Fibroblast of skin of right biceps (primary cell): ENCODE measurements around the gene GASK1A.
A peak's percentile ranks its signal among the peaks of the same experiment; 100 is the strongest.
"Not testable (repeated sequence)": the region's sequence is repeated elsewhere in the genome, so short reads cannot be mapped to it uniquely, and the experiment has no call there.

Experiments
- DNase-seq: peaks from one replicate; pipeline ENCODE4 v3.0.0-alpha.2; 2013

The GASK1A gene

DNA sequence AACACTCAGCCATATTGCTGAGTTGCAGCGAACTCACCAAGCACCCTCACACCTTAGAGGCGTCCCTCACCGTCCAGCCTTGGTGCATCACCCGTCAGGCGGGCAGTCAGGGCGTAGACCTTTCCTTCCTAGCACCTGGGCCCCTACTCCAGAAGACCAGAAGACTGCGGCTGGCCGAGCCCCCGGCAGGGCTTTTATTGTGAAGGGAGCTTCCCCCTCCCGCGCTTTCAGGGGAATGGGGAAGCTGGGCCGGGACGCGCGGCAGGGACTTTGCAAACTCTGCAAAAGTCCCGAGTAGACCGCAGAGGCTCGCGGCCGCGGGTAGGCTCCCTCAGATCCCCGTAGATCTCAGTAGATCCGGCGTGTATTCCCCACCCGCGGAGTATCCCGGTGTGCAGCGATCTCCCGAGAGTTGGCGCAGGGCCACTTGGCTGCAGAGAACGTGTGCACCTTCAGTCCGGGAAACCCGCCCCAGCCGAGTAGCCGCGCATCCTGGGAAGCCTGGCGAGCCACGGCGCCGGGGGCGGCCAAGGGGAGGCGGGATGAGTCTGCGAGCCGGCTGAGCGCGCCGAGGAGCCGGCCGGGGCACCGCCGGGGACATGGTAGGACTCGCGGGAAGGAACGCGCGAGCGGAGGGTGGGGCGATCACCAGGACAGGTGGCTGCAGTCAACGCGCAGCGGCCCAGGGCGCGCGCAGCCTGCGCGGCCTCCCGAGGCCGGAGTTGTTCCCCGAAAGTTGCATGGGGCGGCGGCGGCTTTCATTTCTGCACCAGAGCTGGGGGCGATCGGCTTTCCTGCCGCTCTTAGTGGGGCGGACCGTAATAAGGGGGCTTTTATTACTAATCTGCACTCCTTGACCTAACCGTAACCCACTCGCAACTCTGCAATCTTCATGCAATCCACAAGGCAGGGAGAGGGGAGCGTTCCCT is at the start of gene GASK1A:
GASK1A (plus strand) TSS at position 268 of the 929 bp plus-strand sequence; CDS start at position 600, 332 bp downstream.
- DNase-seq = peak; percentile 16

DNA sequence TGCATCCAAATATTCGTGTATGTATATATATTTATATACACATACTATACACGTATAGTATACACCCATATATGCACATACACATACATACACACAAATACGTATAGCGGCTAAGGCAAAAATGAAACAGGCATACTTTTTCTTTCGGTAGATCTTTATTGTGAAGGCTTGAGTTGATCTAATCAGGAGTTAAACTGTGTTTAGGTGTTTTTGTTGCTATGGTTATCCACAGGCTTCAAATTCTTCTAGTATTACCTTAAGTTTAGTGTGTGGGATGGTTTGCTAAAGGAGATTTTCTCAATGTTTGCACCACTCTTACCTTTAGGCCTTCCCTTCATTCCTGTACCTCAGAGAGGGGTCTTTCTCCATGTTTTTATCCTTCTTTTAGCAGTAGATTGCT is 45.0 kb upstream of the GASK1A start:
- no peak for DNase-seq

DNA sequence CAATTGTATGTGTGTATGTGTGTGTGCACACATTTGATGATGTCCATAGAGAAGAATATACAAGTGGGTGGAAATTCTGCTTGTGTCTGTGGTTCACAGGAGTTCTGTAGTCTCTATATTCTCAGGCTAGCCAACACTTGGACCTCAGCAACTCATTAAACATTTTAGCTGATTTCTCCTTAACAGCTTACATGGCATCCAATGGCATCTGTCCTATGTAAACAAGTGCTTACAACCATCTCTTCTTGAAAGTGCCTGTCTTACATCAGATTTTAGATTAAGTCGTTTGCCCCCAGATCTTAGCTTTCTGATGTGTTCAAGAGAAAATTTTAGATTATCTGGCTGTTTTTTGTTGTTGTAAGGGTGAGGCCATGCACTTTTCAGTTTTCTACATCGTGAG is 44.2 kb upstream of the GASK1A start:
- no peak for DNase-seq

- DNase-seq = no peak
Measured at GRCh38 chr3:42935472-42935871, 43.6 kb upstream of the GASK1A start.

DNA sequence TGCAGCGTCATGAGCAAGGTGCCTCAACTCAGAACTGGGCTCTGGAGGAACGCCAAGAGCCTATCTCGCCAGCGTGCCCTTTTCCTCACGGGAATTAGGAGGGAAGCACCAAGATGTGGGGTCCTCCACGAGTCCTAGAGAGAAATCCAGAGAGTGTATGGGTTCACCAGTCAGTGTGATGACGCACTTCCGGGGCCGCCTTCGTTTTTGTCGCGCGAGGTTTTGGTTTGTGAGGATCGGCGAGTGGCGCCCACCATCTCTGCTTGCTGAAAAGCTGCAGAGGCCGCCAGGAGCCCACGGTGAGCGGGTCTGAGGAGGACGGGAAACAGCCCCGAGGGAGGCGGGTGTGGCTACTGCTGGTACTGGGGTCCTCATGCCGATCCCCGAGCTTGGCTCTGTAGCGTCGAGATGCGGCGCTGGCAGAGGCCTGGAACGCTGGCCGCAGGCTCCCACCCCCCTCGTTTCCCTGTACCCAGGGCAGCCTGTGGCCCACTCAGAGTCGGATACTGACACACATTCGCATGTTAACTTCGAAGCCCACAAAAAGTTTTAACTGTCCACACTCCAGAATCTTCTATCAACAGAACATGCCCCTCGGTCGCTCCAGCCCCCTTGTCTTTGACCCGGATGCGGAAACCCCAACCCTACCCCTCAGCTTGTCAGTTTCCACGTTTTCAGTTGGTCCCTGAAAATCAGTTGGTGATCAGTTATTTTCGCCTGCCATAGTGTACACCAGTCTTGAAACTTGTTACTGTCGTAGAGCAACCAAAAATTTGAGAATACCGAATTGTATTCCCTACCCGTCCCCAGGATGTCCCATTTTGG is 42.7 kb upstream of the GASK1A start:
- DNase-seq = peak; percentile 69

DNA sequence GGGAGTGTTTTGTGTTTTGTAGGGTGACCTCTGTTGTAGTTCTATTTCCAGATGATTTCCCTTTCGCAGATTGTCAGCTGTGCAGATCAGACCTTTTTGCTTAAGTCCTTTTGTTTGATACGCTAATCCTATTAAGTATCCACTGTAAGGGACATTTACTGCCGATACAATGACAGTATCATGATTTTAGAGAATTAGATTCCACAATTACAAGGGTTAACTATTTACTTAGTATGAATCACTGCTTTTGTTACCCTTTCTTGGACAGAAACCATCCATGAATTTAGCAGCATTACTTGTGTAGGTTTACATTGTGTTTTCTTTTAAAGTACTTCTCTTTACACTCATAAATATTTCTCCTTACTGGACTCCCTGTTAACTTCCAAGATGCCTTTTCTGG is 41.8 kb upstream of the GASK1A start:
- no peak for DNase-seq

- no peak for DNase-seq
Measured at GRCh38 chr3:42942693-42943092, 36.4 kb upstream of the GASK1A start.

DNA sequence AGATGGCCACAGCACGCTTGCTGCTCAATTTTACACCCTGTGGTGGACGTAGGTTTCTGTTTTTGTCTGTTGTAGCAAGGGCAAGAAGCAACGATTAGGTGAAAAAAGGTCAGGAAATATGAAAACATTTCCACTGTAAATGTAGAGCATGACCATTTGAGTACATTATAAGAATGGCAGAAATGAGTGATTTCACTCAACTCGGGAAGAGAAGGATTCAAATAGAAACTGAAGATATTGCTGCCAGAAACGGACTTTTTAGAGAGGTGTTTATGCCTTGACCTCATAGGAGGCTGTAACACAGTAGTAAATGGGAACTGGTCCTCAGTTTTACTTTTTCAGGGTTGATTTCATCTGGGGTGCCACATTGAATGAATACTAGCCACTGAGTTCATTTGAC is 33.1 kb upstream of the GASK1A start:
- no peak for DNase-seq

- no peak for DNase-seq
Measured at GRCh38 chr3:42957573-42957972, 21.5 kb upstream of the GASK1A start.

GRCh38 chr3:42960282-42960681 is 18.8 kb upstream of the GASK1A start:
- no peak for DNase-seq

GRCh38 chr3:42960786-42961185 is 18.3 kb upstream of the GASK1A start:
- DNase-seq = no peak

DNA sequence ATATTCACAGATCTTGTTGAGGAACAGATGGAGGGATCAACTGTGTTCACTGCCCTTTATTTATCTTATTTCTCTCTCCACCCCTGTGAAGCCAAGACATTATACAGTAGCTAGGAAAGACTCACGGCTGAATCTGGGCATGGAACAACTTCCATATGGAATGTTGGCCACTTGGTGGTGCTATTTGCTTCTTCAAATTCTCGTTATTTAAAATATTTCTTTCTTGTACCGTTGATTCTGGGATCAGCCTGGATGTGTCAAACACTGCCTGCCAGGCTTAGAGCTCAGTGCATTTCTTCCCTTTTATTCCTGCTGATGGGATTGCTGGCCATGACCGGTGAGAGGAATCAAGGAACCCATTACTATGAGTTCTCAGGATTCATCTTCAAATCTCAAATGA is 17.5 kb upstream of the GASK1A start:
- peak; percentile 47 for DNase-seq

DNA sequence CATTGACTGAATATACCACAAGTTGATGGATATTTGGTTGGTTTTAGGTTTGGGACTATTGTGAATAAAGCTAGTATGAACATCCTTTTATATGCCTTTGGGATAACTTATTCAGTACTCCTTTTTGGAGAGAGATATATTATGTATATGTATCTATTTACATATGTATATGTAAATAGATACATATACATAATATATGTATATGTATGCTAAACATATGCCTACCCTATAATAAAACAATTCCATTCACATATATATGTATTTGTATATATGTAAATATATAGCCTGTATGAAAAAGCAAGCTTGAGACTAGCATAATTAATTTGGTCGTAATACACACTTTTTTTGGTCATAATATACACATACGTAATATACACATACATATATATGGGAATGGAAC is 15.8 kb upstream of the GASK1A start:
- no peak for DNase-seq

- DNase-seq = no peak
Measured at GRCh38 chr3:42964266-42964665, 14.8 kb upstream of the GASK1A start.

DNA sequence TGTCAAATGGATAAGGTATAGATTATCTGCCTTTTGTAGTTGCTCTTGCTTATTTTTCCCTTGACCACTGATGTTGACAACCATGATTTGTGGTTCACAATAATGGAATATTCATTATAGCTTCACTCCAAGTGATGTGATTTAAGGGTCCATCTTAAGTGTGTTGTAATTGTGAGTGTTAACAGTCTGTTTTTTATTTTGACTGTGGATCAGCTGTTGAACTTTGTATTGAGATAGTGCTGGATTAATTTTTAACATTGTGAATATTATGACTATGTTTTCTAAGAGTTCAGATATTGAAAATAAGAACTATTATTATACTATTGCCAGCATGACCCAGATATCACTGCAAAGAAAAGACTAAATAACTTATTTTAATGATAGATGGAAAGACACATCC is 8.6 kb upstream of the GASK1A start:
- DNase-seq = no peak

DNA sequence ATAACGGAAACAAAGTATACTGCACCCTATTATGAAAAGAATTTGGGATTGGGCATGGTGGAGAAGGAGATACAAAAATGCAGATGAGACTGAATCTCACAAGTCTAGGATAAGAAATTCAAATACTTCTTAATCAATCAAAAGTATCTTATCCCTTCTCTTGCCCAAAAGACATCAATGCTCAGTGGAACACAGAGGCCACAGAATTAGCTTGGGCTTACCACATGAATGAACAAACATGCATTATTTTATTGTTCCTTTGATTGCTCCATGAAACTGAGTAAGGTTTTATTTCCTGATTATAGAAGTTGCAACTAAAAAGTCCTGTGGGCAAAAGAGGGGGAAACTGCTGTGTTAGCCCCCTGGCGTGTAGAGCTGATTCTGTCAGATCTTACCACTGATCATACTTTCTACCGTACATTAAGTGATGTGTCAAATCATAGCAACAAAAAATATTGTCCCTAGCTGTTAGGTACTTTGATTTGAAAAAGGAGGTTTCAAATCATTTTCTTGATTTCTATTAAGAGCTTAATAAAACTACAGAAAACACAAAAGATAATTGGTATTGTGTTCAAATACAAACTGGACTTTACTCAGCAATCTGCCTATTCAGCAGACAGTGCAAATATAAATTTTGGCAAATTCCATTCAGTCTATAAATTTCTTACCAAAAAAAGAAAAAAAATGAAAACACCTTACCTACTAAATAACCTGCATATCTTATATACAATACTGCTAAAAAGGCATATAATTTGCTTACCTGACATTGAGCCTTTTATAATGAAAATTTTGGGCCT is 7.9 kb upstream of the GASK1A start:
- DNase-seq = no peak

GRCh38 chr3:42974906-42975305 is 4.2 kb upstream of the GASK1A start:
- not testable (repeated sequence) for DNase-seq

DNA sequence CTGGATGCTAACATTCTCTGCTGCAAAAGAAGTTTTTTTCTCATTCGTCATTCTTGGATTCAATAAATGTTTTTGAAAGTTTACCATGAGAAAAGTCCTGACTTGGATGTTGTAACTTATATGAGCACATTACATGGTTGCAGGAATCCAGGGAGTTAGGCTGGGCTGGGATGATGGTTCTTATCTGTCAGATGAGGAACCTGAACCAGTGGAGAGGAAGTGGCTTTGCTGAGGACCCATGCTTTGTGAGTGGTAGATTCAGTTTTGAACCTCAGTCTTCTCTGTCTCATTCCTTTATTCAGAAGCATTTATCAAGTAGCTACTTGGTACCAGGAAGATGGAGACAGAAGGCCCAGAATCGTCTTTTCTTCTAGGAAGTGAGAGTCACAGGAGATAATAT is 3.7 kb upstream of the GASK1A start:
- DNase-seq = no peak

DNA sequence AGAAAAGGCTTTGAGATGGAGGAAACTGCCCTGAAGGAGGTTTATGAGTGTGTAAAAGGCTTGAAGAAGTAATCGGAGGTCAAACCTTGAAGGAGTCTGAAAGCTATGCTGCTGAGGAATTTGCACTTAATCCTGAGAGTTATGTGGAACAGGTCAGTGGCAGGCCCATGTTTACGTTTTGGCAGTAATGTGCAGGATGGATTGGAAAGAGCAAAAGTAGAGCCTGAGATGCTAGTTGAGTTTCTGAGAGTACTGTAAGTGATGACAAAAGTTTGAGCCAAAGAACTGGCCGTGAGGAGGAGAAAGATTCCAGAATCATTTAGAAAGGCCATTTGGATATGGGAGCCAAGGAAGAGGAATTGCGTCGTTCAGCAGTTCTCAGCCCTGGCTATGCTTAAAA is 3.2 kb upstream of the GASK1A start:
- no peak for DNase-seq

- no peak for DNase-seq
Measured at GRCh38 chr3:42980209-42980608, 1.1 kb downstream of the GASK1A start.

- DNase-seq = no peak
Measured at GRCh38 chr3:42980909-42981308, 1.8 kb downstream of the GASK1A start.

DNA sequence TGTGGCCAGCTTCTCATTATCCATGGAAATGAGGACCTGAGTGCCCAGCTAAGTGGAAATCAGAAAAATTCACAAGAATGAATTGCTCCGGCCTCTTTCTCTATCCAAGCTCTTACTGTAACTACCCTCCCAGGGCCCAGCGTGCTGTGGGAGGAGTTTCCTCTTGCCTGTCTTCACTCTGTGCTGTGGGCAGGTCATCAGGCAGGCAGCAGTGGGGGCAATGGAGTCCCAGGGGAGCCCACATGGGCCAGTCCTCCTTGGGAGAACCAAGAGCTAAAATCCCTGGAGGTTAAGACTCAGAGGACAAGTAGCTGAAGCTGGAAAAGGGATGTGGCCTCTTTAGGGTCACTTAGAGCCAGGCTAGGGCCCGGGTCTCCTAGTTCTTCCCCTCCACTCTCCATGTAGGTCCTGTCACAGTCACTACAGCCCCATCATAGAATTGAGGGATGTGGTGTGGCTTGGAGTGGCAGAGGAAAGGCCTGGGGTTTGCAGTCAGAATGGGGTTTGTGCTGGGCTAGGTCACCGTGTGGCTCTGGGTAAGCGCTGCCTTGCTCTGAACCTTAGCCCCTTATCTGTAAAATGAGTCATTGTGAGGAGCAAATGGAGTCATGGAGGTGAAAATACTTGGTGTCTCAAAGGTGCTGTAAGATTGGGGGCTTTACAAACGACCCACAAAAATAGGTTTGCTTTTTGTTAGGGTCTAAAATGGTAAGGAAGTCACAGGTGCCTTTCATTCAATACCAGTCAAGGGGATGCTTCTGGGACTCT is 3.7 kb downstream of the GASK1A start:
- DNase-seq = no peak
